Calu3 (cell line): ENCODE results near the gene TLCD2. TPM values are rescaled to one million over a fixed set of nuclear protein-coding genes. Genes with fewer than 3 reads are reported as not detected.

Source experiments
- BruUV-seq: library from RNA; stranded (reverse); fragments of 400-500 nt; replicated peaks from 2 replicates; lab custom pipeline; 2021; lab: Mats Ljungman, UMichigan
- CTCF ChIA-PET: fragments of 300-600 bp; sonication (Branson Sonifier 250); formaldehyde crosslinking; loops from one replicate; lab custom pipeline; 2022; ENCODE audit warnings: antibody characterized with exemption; lab: Charles Lee
- DNase-seq: peaks from one replicate; pipeline ENCODE4 v3.0.0; 2022
- H3K27ac Mint-ChIP-seq: one replicate; pipeline ENCODE4 v1.8.0; 2022; ENCODE audit warnings: mixed read lengths; ENCODE audit not compliant: unreplicated experiment
- H3K27me3 Mint-ChIP-seq: one replicate; pipeline ENCODE4 v1.8.0; 2022; ENCODE audit warnings: mixed read lengths; ENCODE audit not compliant: unreplicated experiment
- H3K36me3 Mint-ChIP-seq: one replicate; pipeline ENCODE4 v1.8.0; 2022; ENCODE audit warnings: mild to moderate bottlenecking, moderate library complexity, mixed read lengths; ENCODE audit not compliant: insufficient read depth, unreplicated experiment
- H3K4me1 Mint-ChIP-seq: one replicate; pipeline ENCODE4 v1.8.0; 2022; ENCODE audit warnings: mild to moderate bottlenecking, low read depth, mixed read lengths; ENCODE audit not compliant: unreplicated experiment
- H3K4me3 Mint-ChIP-seq: one replicate; pipeline ENCODE4 v1.8.0; 2022; ENCODE audit warnings: mild to moderate bottlenecking, low read depth, moderate library complexity, mixed read lengths; ENCODE audit not compliant: unreplicated experiment
- H3K9me3 Mint-ChIP-seq: one replicate; pipeline ENCODE4 v1.8.0; 2022; ENCODE audit warnings: low read depth, mixed read lengths; ENCODE audit not compliant: unreplicated experiment
- intact Hi-C: fragments of 100-400 bp; cut with micrococcal nuclease; formaldehyde crosslinking; loops from one replicate; pipeline ENCODE4 v1.10.0; 2022; ENCODE audit not compliant: unreplicated experiment
- total RNA-seq: library from RNA; stranded (reverse); gene quantifications from 2 replicates; pipeline ENCODE4 v1.2.3, GENCODE V29; 2022
- TF ChIP-seq, protein P1 (sequence below): fragments of 200-600 bp; IDR thresholded peaks from one replicate; pipeline ENCODE4 v1.8.0; 2022; ENCODE audit warnings: antibody characterized with exemption; ENCODE audit not compliant: unreplicated experiment

TLCD2 gene
- total RNA-seq, 1 experiment from 2014 or later: 5.9 TPM

DNA sequence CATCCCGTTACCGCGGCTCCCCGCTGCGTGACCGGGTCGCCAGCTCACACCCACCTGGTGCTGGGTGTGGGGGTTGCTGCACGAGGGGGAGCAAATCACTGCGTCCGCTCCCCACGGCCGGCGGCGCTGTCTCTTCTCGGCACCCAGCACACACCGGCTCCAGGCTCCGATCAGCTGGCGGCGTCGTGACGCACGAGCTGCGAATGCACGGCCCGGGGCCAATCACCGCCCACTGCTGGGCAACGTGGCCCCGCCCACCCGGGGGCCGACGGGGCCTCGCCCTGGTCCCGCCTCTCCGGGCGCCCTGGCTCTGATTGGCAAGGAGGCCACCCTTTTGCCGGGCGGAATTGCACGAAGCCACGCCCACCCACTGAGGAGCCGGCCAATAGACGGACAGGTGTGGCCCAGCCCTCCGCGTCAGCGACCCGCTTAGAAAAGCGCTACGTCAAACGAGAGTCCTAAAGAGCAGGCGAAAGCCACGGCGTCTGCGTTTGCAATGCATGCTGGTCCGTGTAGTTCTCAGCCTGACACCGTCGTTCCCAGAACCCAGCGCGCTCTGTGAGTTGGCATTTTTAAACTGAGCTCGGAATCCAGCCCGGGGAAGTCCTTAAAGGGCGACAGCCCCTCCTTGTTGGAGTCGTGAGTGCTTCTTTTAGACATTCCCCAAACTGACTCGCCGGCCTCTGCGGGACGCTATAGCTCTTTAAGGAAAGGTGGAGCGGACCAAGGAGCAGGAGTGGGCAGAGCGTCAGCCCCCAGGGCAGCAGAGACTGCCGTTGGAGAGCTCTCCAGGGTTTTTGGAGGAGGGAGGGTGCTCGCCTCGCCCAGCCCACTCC lies 6.1 kb upstream of the TLCD2 start:
- H3K27me3 Mint-ChIP-seq: no peaks in the 10 kb centered on the region
- intact Hi-C loops: no loop called here
- BruUV-seq: no TSS peak
- peaks cover 72% of the 10 kb centered on the region for H3K36me3 Mint-ChIP-seq
- CTCF ChIA-PET: interaction anchor here (0.6 to 1.5 kb wide), 6 partner anchors 47 to 1151 kb away, joined by 3 to 7 read pairs (median 4); partner anchors contain the start of gene RILP
- H3K27ac Mint-ChIP-seq: peak overlapping the region; percentile 96
- DNase-seq: peak; percentile 99
- TF ChIP-seq, protein P1, sequence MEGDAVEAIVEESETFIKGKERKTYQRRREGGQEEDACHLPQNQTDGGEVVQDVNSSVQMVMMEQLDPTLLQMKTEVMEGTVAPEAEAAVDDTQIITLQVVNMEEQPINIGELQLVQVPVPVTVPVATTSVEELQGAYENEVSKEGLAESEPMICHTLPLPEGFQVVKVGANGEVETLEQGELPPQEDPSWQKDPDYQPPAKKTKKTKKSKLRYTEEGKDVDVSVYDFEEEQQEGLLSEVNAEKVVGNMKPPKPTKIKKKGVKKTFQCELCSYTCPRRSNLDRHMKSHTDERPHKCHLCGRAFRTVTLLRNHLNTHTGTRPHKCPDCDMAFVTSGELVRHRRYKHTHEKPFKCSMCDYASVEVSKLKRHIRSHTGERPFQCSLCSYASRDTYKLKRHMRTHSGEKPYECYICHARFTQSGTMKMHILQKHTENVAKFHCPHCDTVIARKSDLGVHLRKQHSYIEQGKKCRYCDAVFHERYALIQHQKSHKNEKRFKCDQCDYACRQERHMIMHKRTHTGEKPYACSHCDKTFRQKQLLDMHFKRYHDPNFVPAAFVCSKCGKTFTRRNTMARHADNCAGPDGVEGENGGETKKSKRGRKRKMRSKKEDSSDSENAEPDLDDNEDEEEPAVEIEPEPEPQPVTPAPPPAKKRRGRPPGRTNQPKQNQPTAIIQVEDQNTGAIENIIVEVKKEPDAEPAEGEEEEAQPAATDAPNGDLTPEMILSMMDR: no peak
- peaks cover 6% of the 10 kb centered on the region for H3K4me1 Mint-ChIP-seq
- H3K4me3 Mint-ChIP-seq: peak overlapping the region; percentile 80
- no peaks in the 10 kb centered on the region for H3K9me3 Mint-ChIP-seq

DNA sequence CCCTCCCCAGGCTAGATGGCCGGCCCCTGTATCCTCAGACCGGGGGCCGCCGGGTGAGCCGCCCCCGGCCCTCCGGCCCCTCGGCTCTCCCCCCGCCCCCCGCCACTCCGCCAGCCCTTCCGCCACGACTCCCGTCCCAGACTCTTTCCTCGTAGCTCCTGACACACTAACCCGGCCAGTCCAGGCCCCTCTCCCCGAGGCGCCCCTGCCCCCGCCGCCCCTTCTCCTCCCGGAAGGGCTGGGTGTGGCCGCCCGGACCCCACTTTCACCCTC lies 5.6 kb upstream of the TLCD2 start:
- CTCF ChIA-PET: interaction anchor here (0.6 kb wide), 1 partner anchor 1150 kb away, joined by 4 read pairs; no protein-coding TSS in a partner anchor
- peak overlapping the region; percentile 96 for H3K27ac Mint-ChIP-seq
- no peak for DNase-seq
- TF ChIP-seq, protein P1: no peak
- H3K9me3 Mint-ChIP-seq: no peaks in the 10 kb centered on the region
- no peaks in the 10 kb centered on the region for H3K27me3 Mint-ChIP-seq
- peak overlapping the region; percentile 80 for H3K4me3 Mint-ChIP-seq
- peaks cover 78% of the 10 kb centered on the region for H3K36me3 Mint-ChIP-seq
- intact Hi-C loops: no loop called here
- peaks cover 9% of the 10 kb centered on the region for H3K4me1 Mint-ChIP-seq
- BruUV-seq: no TSS peak

DNA sequence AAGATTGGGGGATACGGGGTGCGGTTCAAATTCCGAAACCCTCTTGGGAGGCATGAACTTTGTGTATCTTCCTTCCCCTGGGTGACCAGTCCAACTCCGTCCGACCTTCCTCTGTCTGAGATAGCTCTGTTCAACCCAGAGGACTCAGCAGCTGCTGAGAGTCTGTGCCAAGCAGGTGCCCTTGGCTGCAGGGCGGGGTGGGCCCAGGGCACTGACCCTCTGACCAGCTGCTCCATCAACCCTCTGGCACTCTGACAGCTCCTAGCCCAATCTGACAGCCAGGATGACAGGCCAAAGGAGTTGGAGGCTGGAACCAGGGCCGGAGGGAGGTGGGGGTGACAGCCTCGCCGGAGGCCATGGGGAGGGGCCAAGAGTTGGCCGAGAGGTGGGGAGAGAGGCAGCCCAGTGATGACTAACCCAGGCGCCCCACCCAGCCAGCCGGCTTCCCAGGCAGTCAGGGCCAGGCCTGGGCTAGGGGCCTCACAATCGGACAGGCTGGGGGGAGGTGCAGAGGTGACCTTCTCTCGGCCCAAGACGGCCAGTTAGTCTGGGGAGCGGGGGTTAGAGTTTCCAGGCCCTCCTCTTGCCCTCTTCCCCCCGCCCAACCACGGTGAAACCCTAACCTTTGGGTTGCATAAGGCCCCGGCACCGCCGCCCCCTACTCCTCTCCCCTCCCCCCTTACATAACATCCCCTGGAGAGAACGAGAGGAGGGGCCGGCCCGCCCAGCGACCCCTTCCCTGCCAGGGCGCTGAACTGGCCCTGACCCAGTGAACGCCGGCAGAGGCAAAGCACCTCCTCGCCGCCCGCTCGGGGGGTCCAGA lies 5.0 kb upstream of the TLCD2 start:
- Mint-ChIP-seq H3K27me3 (no peaks in the 10 kb centered on the region), H3K4me3 (peak overlapping the region; percentile 80), H3K36me3 (peaks cover 83% of the 10 kb centered on the region), H3K4me1 (peaks cover 9% of the 10 kb centered on the region), H3K9me3 (no peaks in the 10 kb centered on the region), H3K27ac (peak overlapping the region; percentile 81)
- TF ChIP-seq, protein P1: no peak
- no TSS peak for BruUV-seq
- intact Hi-C loops: no loop called here
- CTCF ChIA-PET: interaction anchor here (0.8 to 0.9 kb wide), 2 partner anchors 37 to 69 kb away, joined by 3 to 4 read pairs; no protein-coding TSS in a partner anchor
- peak; percentile 89 for DNase-seq

DNA sequence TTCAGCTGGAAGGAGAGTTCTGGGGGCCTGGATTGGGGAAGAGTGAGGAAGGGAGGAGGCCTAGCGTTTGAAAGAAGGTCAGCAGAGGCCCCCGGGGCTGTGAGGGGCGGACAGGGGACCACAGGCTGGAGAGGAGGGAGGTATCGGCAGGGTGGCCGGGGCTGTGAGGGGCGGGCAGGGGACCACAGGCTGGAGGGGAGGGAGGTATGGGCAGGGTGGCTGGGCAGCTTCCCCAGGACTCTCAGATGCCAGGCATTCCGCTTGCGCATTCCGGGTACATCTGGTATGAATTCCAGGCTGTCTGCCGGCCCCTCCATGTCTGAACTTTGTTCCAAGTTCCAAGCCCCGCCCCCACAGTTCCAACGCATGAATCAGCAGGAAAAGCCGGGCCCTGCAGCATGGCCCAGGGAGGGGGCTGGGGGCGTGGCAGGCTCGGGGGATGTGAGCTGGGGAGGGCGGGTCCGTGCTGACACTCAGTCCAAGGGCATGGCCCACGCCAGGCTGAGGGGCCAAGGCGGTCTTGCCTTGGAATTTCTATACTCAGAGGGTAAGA lies 4.3 kb upstream of the TLCD2 start:
- H3K4me1 Mint-ChIP-seq: peaks cover 9% of the 10 kb centered on the region
- H3K9me3 Mint-ChIP-seq: no peaks in the 10 kb centered on the region
- CTCF ChIA-PET: interaction anchor here (0.8 to 1.0 kb wide), 3 partner anchors 38 to 140 kb away, joined by 3 to 4 read pairs (median 3); no protein-coding TSS in a partner anchor
- intact Hi-C loops: no loop called here
- TF ChIP-seq, protein P1: no peak
- peaks cover 87% of the 10 kb centered on the region for H3K36me3 Mint-ChIP-seq
- peak overlapping the region; percentile 81 for H3K27ac Mint-ChIP-seq
- BruUV-seq: no TSS peak
- H3K27me3 Mint-ChIP-seq: no peaks in the 10 kb centered on the region
- H3K4me3 Mint-ChIP-seq: peak overlapping the region; percentile 80
- DNase-seq: peak; percentile 96
